Activated CD4-positive, alpha-beta memory T cell treated with anti-CD3 and anti-CD28 coated beads, Interleukin-2, amount 10 ng/mL, durations not matched to agents 7 days and 5 days (primary cell): ENCODE data around the gene SGSM2. TPM values are rescaled to one million over a fixed set of nuclear protein-coding genes. Genes with fewer than 3 reads are reported as not detected.

Experiments used
- total RNA-seq, 2 experiments: library from RNA; stranded (reverse); gene quantifications; one replicate each; pipeline ENCODE4 v1.2.3, GENCODE V29; 2021

Gene SGSM2
- total RNA-seq, 2 experiments from 2014 or later = 45.4 to 49.4 TPM

Other genes starting within 250 kb of the SGSM2 start
- 10 to 100 TPM; 37.8 to 38.7 TPM for gene SMG6, start 33.7 kb upstream of the SGSM2 start, total RNA-seq
- 10 to 100 TPM; 19.3 to 19.5 TPM for gene SRR, start 33.6 kb upstream of the SGSM2 start, total RNA-seq
- gene TSR1, start 1.0 kb upstream of the SGSM2 start, total RNA-seq = 10 to 100 TPM; 22.5 to 23.5 TPM
- 10 to 100 TPM; 29.1 to 29.9 TPM for gene MNT, start 63.6 kb downstream of the SGSM2 start, total RNA-seq
- 10 to 100 TPM; 19.7 to 21.3 TPM for gene METTL16, start 174.4 kb downstream of the SGSM2 start, total RNA-seq